Femur (tissue), 1 donor: ENCODE data around the gene THOP1.
"Not testable (repeated sequence)": the region's sequence is repeated elsewhere in the genome, so short reads cannot be mapped to it uniquely, and the experiment has no call there.

Experiments used
- DNase-seq: peaks from one replicate; pipeline ENCODE4 v3.0.0-alpha.2; 2017

The THOP1 gene

GRCh38 chr19:2782936-2783780, 2.1 kb upstream of the THOP1 start, which contains the start of gene SGTA:
TSS of gene SGTA (minus strand) at chr19:2783273. CDS start at chr19:2769068, 14,205 bp downstream.
- DNase-seq: peak; percentile 99

- no peak for DNase-seq
Measured at GRCh38 chr19:2783781-2784145, 1.5 kb upstream of the THOP1 start.

- no peak for DNase-seq
Measured at GRCh38 chr19:2787115-2787514, 1.8 kb downstream of the THOP1 start.

- DNase-seq: no peak
Measured at GRCh38 chr19:2788237-2788636, 2.9 kb downstream of the THOP1 start.

GRCh38 chr19:2790194-2790556, 4.9 kb downstream of the THOP1 start:
- no peak for DNase-seq

- DNase-seq: no peak
Measured at GRCh38 chr19:2790557-2791271, 5.4 kb downstream of the THOP1 start.

- no peak for DNase-seq
Measured at GRCh38 chr19:2791440-2791839, 6.1 kb downstream of the THOP1 start.

GRCh38 chr19:2791876-2792275, 6.6 kb downstream of the THOP1 start:
- no peak for DNase-seq

- not testable (repeated sequence) for DNase-seq
Measured at GRCh38 chr19:2792666-2793065, 7.4 kb downstream of the THOP1 start.

GRCh38 chr19:2793126-2793525, 7.8 kb downstream of the THOP1 start:
- no peak for DNase-seq

GRCh38 chr19:2793577-2793976, 8.3 kb downstream of the THOP1 start:
- DNase-seq: no peak

- no peak for DNase-seq
Measured at GRCh38 chr19:2795827-2796658, 10.7 kb downstream of the THOP1 start.

- no peak for DNase-seq
Measured at GRCh38 chr19:2796659-2797266, 11.5 kb downstream of the THOP1 start.

- DNase-seq: no peak
Measured at GRCh38 chr19:2797280-2797679, 12.0 kb downstream of the THOP1 start.

GRCh38 chr19:2798158-2798685, 12.9 kb downstream of the THOP1 start:
- no peak for DNase-seq

- no peak for DNase-seq
Measured at GRCh38 chr19:2798733-2799132, 13.4 kb downstream of the THOP1 start.

- DNase-seq: no peak
Measured at GRCh38 chr19:2799273-2800020, 14.1 kb downstream of the THOP1 start.

- no peak for DNase-seq
Measured at GRCh38 chr19:2800506-2800905, 15.2 kb downstream of the THOP1 start.

- no peak for DNase-seq
Measured at GRCh38 chr19:2802826-2803225, 17.5 kb downstream of the THOP1 start.

- DNase-seq: no peak
Measured at GRCh38 chr19:2803486-2804155, 18.3 kb downstream of the THOP1 start.
